K562 (cell line): ENCODE measurements around the gene MIER2. TPM values are rescaled to one million over a fixed set of nuclear protein-coding genes. Genes with fewer than 3 reads are reported as not detected.
A peak's percentile ranks its signal among the peaks of the same experiment; 100 is the strongest.

Source experiments
- ATAC-seq: fragments of 200-7000 bp; cut with Tn5 transposase; 3 replicates; pipeline ENCODE4 v1.9.1; 2020; ENCODE audit warnings: moderate library complexity
- BruUV-seq: library from RNA; stranded (reverse); fragments of 400-500 nt; replicated peaks from 2 replicates; lab custom pipeline; 2021; lab: Mats Ljungman, UMichigan
- CTCF ChIA-PET: fragments of 300-600 bp; formaldehyde crosslinking; extraction: SDS; loops from one replicate; lab custom pipeline; 2021; ENCODE audit warnings: low intra/inter-chr PET ratio; lab: Yijun Ruan, JAX
- POLR2A ChIA-PET: fragments of 300-600, 350-650 bp; sonication (Branson Sonifier 250); formaldehyde crosslinking; extraction: SDS; loops from one replicate; lab custom pipeline; 2021; ENCODE audit warnings: antibody characterized with exemption, inconsistent platforms; lab: Yijun Ruan, JAX
- DNase-seq, 4 experiments: peaks; one replicate each; pipeline versions ENCODE4 v3.0.0 to v3.0.0-alpha.2; 2011 to 2018; ENCODE audit warnings: low spot score in 3 of 4, mixed read lengths in 3 of 4; ENCODE audit errors: extremely low read depth in 1 of 4
- FAIRE-seq: peaks from 2 replicates; lab custom pipeline; 2011; peaks lifted over from hg19 to GRCh38; lab: Jason Lieb, UNC
- H2AFZ ChIP-seq: 2 replicates; pipeline ENCODE4 v1.6.0; 2011; ENCODE audit warnings: low read depth, low read length, control low read depth, inconsistent platforms
- H3K27ac ChIP-seq: fragments of 200-600 bp; 3 replicates; pipeline ENCODE4 v1.8.0; 2011; ENCODE audit warnings: low read depth, mild to moderate bottlenecking, control low read depth, inconsistent platforms, low read length, moderate library complexity, mixed read lengths; ENCODE audit errors: extremely low read depth
- H3K27me3 ChIP-seq, 2 experiments: fragments of 300-600 bp in 1 of 2; 2 replicates in 1 of 2; 3 replicates in 1 of 2; pipeline versions ENCODE4 v1.6.0 to v1.8.0; 2011; ENCODE audit warnings: inconsistent platforms in 2 of 2, low read length in 2 of 2, mild to moderate bottlenecking in 1 of 2, mixed read lengths in 1 of 2, moderate library complexity in 1 of 2; ENCODE audit not compliant: control insufficient read depth in 2 of 2, insufficient read depth in 2 of 2
- H3K36me3 ChIP-seq: fragments of 300-600 bp; 3 replicates; pipeline ENCODE4 v1.8.0; 2011; ENCODE audit warnings: mild to moderate bottlenecking, low read length, inconsistent platforms; ENCODE audit not compliant: control insufficient read depth, insufficient read depth
- H3K4me1 ChIP-seq, 2 experiments: fragments of 200-600 bp in 1 of 2; replicated peaks in 1 of 2; 2 replicates in 1 of 2; 3 replicates in 1 of 2; pipeline versions ENCODE4 v1.5.1 to v1.8.0; 2011; ENCODE audit warnings: inconsistent platforms in 2 of 2, low read length in 2 of 2, mild to moderate bottlenecking in 1 of 2, mixed read lengths in 1 of 2, moderate library complexity in 1 of 2; ENCODE audit not compliant: control insufficient read depth in 2 of 2, insufficient read depth in 2 of 2
- H3K4me2 ChIP-seq: 2 replicates; pipeline ENCODE4 v1.6.1; 2011; ENCODE audit warnings: low read length, control low read depth, inconsistent platforms, mixed read lengths; ENCODE audit not compliant: insufficient read depth
- H3K4me3 ChIP-seq: fragments of 200-600 bp; sonication (generic), shearing (Covaris generic); 2 replicates; pipeline ENCODE4 v1.5.1; 2016; ENCODE audit warnings: control low read depth, inconsistent platforms
- H3K79me2 ChIP-seq: fragments of 200-600 bp; 3 replicates; pipeline ENCODE4 v1.8.0; 2011; ENCODE audit warnings: low read length, inconsistent platforms; ENCODE audit not compliant: control insufficient read depth, insufficient read depth
- H3K9ac ChIP-seq, 2 experiments: 2 replicates each; pipeline versions ENCODE4 v1.6.0 to v1.6.1; 2011; ENCODE audit warnings: low read depth in 2 of 2, low read length in 2 of 2, control low read depth in 1 of 2, inconsistent platforms in 1 of 2, mild to moderate bottlenecking in 1 of 2, mixed read lengths in 1 of 2; ENCODE audit not compliant: insufficient read depth in 1 of 2
- H3K9me1 ChIP-seq: one replicate; pipeline ENCODE4 v1.6.0; 2011; ENCODE audit warnings: inconsistent platforms, mild to moderate bottlenecking, low read length, moderate library complexity; ENCODE audit not compliant: control insufficient read depth, insufficient read depth
- H3K9me3 ChIP-seq: replicated peaks from 2 replicates; pipeline ENCODE4 v1.5.1; 2011; ENCODE audit warnings: low read depth, low read length, inconsistent platforms; ENCODE audit not compliant: control insufficient read depth, insufficient read depth
- H4K20me1 ChIP-seq: replicated peaks from 2 replicates; pipeline ENCODE4 v1.6.1; 2011; ENCODE audit warnings: low read length, inconsistent platforms, mixed read lengths; ENCODE audit not compliant: control insufficient read depth, insufficient read depth
- JUN ChIP-seq, 2 experiments: sonication (generic) in 1 of 2; formaldehyde crosslinking in 1 of 2; IDR thresholded peaks; 2 replicates each; pipeline versions ENCODE4 v1.6.1 to v1.8.0; 2012 to 2022; ENCODE audit warnings: borderline replicate concordance in 2 of 2, mild to moderate bottlenecking in 2 of 2, improper control_type of control experiment in 1 of 2, low read depth in 1 of 2, low read length in 1 of 2, missing genetic modification reagents in 1 of 2
- WGBS: fragments of 100-300 bp; shearing (Covaris generic); methylation state at CpG from one replicate; pipeline ENCODE4 v1.1.6; 2016; ENCODE audit warnings: low coverage, mixed read lengths; ENCODE audit not compliant: insufficient coverage; ENCODE audit errors: missing lambda C conversion rate; 5-methylcytosine and 5-hydroxymethylcytosine counted together
- in situ Hi-C: fragments of 300-500 bp; cut with MboI; formaldehyde crosslinking; loops from 4 replicates; pipeline ENCODE4 v1.15.0; 2018; ENCODE audit warnings: inconsistent platforms, mixed read lengths
- intact Hi-C: fragments of 100-400 bp; cut with micrococcal nuclease; formaldehyde crosslinking; loops from 2 replicates; pipeline ENCODE4 v1.14.2; 2022
- polyA plus RNA-seq, 8 experiments: library from polyadenylated mRNA; depleted of rRNA in 4 of 8; stranded (reverse) in 5 of 8; unstranded in 3 of 8; fragments of >200 nt; fragmentation: Nextera tagmentation in 2 of 8; fragmentation: Illumina TruSeq in 1 of 8; extraction: Ambion mirVana in 2 of 8; extraction: Trizol in 1 of 8; gene quantifications; 2 replicates each; pipeline versions ENCODE4 v1.2.1 to v1.2.3, GENCODE V29; 2011 to 2014; ENCODE audit warnings: inconsistent platforms in 1 of 8, missing spikeins in 1 of 8
- total RNA-seq, 7 experiments: library from RNA; depleted of rRNA in 6 of 7; stranded (reverse); fragments of >200 nt in 6 of 7; fragmentation: Illumina TruSeq in 2 of 7; extraction: Trizol in 2 of 7; gene quantifications; 2 replicates each; pipeline versions ENCODE4 v1.2.1 to v1.2.3, GENCODE V29; 2011 to 2021; ENCODE audit warnings: low replicate concordance in 1 of 7
- TF ChIP-seq, protein P1 (sequence below), 3 experiments: IDR thresholded peaks in 2 of 3; conservative IDR thresholded peaks in 1 of 3; 2 replicates each; pipeline ENCODE4 v1.5.1; 2011 to 2012; ENCODE audit warnings: low read length in 3 of 3, mild to moderate bottlenecking in 3 of 3, control low read depth in 2 of 3, improper control_type of control experiment in 1 of 3, inconsistent platforms in 1 of 3, low read depth in 1 of 3, mixed read lengths in 1 of 3, moderate library complexity in 1 of 3; ENCODE audit not compliant: insufficient read depth in 2 of 3

MIER2 gene
- total and polyA plus RNA-seq, 9 of the 15 experiments (the other 6 are each of a cell fraction or from before 2014, with no cell fraction given): 0.46 to 34.7 (median 15.6) TPM

DNA sequence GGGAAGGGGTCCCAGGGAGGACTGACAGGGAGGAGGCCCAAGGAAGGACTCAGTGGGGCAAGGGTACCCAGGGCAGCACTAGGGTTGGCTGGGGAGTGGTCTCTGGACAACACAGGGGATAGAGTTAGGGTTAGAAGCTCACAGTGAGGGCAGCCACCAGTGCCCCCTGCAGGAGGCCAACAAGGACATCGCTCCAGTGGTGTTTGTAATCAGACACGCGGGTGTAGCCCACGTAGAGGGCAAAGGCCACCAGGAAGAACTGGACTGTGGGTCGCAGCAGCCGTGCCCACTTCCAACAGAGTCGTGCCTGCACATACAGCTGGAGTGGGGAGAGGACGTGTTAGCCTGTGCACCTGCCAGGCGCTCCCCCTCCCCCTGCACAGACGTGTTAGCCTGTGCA, 62.6 kb downstream of the MIER2 start:
- ChIA-PET POLR2A (interaction anchor here (1.1 kb wide), 1 partner anchor 20 kb away, joined by 4 read pairs; no protein-coding TSS in a partner anchor), CTCF (no interaction called here)
- no peak overlapping the region for H3K27ac ChIP-seq
- no peak overlapping the region; a peak in 1 of 4 replicates for H3K9ac ChIP-seq
- in situ Hi-C loops: no loop called here
- peak; percentile 55; the same call in 2 of the 3 replicates for ATAC-seq
- TF ChIP-seq, protein P1, sequence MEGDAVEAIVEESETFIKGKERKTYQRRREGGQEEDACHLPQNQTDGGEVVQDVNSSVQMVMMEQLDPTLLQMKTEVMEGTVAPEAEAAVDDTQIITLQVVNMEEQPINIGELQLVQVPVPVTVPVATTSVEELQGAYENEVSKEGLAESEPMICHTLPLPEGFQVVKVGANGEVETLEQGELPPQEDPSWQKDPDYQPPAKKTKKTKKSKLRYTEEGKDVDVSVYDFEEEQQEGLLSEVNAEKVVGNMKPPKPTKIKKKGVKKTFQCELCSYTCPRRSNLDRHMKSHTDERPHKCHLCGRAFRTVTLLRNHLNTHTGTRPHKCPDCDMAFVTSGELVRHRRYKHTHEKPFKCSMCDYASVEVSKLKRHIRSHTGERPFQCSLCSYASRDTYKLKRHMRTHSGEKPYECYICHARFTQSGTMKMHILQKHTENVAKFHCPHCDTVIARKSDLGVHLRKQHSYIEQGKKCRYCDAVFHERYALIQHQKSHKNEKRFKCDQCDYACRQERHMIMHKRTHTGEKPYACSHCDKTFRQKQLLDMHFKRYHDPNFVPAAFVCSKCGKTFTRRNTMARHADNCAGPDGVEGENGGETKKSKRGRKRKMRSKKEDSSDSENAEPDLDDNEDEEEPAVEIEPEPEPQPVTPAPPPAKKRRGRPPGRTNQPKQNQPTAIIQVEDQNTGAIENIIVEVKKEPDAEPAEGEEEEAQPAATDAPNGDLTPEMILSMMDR (IDR thresholded peaks at IDR 0.05 in 2 of 3, conservative IDR thresholded peaks at IDR 0.05 in 1 of 3; ENCODE audit: insufficient read depth in 2 of 3, low read depth in 1 of 3, low read length in 3 of 3): peak; percentile 20 to 26 (median 22); a peak in 3 of 6 replicates
- no peak for TF ChIP-seq JUN (IDR thresholded peaks at IDR 0.05; ENCODE audit: borderline replicate concordance, low read depth, low read length)
- TF ChIP-seq JUN (CRISPR knock-in tag; IDR thresholded peaks at IDR 0.05; ENCODE audit: borderline replicate concordance): no peak
- H3K27me3 ChIP-seq: peaks cover 0 to 18% of the 10 kb centered on the region in 2 experiments; a peak in 4 of 5 replicates
- no peaks in the 10 kb centered on the region for H3K9me3 ChIP-seq
- WGBS: 23% methylated on average over 8 of the region's 10 CpGs
- peak in 1 of 4 experiments; percentile 9 for DNase-seq
- H3K9me1 ChIP-seq: no peaks in the 10 kb centered on the region
- BruUV-seq: no TSS peak
- no peak overlapping the region for H3K4me2 ChIP-seq
- H4K20me1 ChIP-seq: 0 out of 2 replicates have a peak, but pooled peaks cover 12% of the 10 kb centered on the region
- H3K4me3 ChIP-seq: no peak overlapping the region
- FAIRE-seq: no peak
- H3K79me2 ChIP-seq: no peaks in the 10 kb centered on the region
- H3K4me1 ChIP-seq: peaks cover 0 to 15% of the 10 kb centered on the region in 2 experiments; a peak in 1 of 5 replicates
- no peak overlapping the region for H2AFZ ChIP-seq
- H3K36me3 ChIP-seq: no peaks in the 10 kb centered on the region
- intact Hi-C loops: no loop called here
